Bronchial epithelial cell (primary cell): ENCODE measurements around the gene TECPR2. TPM values are rescaled to one million over a fixed set of nuclear protein-coding genes. Genes with fewer than 3 reads are reported as not detected.
A peak's percentile ranks its signal among the peaks of the same experiment; 100 is the strongest.
"Not testable (repeated sequence)": the region's sequence is repeated elsewhere in the genome, so short reads cannot be mapped to it uniquely, and the experiment has no call there.

ENCODE experiments used
- DNase-seq: peaks from one replicate; pipeline ENCODE4 v3.0.0-alpha.2; 2010; ENCODE audit warnings: low read depth
- FAIRE-seq: peaks from 2 replicates; lab custom pipeline; 2011; peaks lifted over from hg19 to GRCh38; lab: Jason Lieb, UNC
- H3K27me3 ChIP-seq: 2 replicates; pipeline ENCODE4 v1.5.1; 2011; ENCODE audit warnings: low read length; ENCODE audit not compliant: control insufficient read depth, insufficient read depth
- H3K36me3 ChIP-seq: 2 replicates; pipeline ENCODE4 v1.5.1; 2011; ENCODE audit warnings: low read length; ENCODE audit not compliant: control insufficient read depth, insufficient read depth
- H3K4me3 ChIP-seq: 2 replicates; pipeline ENCODE4 v1.5.1; 2011; ENCODE audit warnings: mild to moderate bottlenecking, low read depth, low read length, control low read depth
- CTCF ChIP-seq: IDR thresholded peaks from 2 replicates; pipeline ENCODE4 v1.5.1; 2011; ENCODE audit warnings: mild to moderate bottlenecking, moderate library complexity, low read length, control low read depth, inconsistent platforms; ENCODE audit not compliant: insufficient read depth, severe bottlenecking
- total RNA-seq: library from RNA; depleted of rRNA; stranded (reverse); fragments of >200 nt; gene quantifications from 2 replicates; pipeline ENCODE4 v1.2.1, GENCODE V29; 2014

TECPR2 gene
- total RNA-seq, 1 donor from 2014 or later: 4.7 TPM

- H3K27me3 ChIP-seq: no peaks in the 10 kb centered on the region
- H3K4me3 ChIP-seq: peak overlapping the region; percentile 53
- no peak for DNase-seq
- peak; percentile 68 for TF ChIP-seq CTCF
- no peak for FAIRE-seq
- H3K36me3 ChIP-seq: no peaks in the 10 kb centered on the region
Measured at GRCh38 chr14:102516531-102517391, 154.0 kb downstream of the TECPR2 start.

- peak; percentile 14 for TF ChIP-seq CTCF
- DNase-seq (no peak), FAIRE-seq (no peak)
Measured at GRCh38 chr14:102517392-102518062, 154.8 kb downstream of the TECPR2 start.

GRCh38 chr14:102518063-102518648 is 155.4 kb downstream of the TECPR2 start:
- no peak for TF ChIP-seq CTCF
- Histone ChIP-seq H3K36me3 (no peaks in the 10 kb centered on the region), H3K27me3 (no peaks in the 10 kb centered on the region), H3K4me3 (no peak overlapping the region)
- FAIRE-seq (no peak), DNase-seq (no peak)

More at GRCh38 chr14:102517392-102518062, 154.8 kb downstream of the TECPR2 start:
- peak overlapping the region; percentile 53 for H3K4me3 ChIP-seq
- no peaks in the 10 kb centered on the region for H3K27me3 ChIP-seq
- H3K36me3 ChIP-seq: no peaks in the 10 kb centered on the region

- FAIRE-seq, H3K27me3 ChIP-seq, H3K36me3 ChIP-seq, DNase-seq, H3K4me3 ChIP-seq: not testable (repeated sequence)
Measured at GRCh38 chr14:102519709-102520108, 157.0 kb downstream of the TECPR2 start.

- no peak for FAIRE-seq
- Histone ChIP-seq H3K27me3 (no peaks in the 10 kb centered on the region), H3K4me3 (no peak overlapping the region), H3K36me3 (no peaks in the 10 kb centered on the region)
- TF ChIP-seq CTCF: no peak
- DNase-seq: no peak
Measured at GRCh38 chr14:102523200-102523568, 160.4 kb downstream of the TECPR2 start.
